Esophagus squamous epithelium (tissue), 5 donors: ENCODE data around the gene CLEC20A. TPM values are rescaled to one million over a fixed set of nuclear protein-coding genes. Genes with fewer than 3 reads are reported as not detected.

ENCODE experiments used
- DNase-seq: peaks from one replicate; lab custom pipeline; 2025; lab: John Stamatoyannopoulos, UW
- H3K27ac ChIP-seq, 4 donors: fragments of 200-600 bp; sonication (generic); one replicate each; pipeline ENCODE4 v1.5.1; 2016 to 2019; ENCODE audit warnings: mild to moderate bottlenecking in 1 of 4
- H3K27me3 ChIP-seq, 4 donors: fragments of 200-600 bp; sonication (generic); 1 replicate in 3 of 4; 2 replicates in 1 of 4; pipeline versions ENCODE4 v1.5.1 to v1.6.0; 2017 to 2021; ENCODE audit warnings: antibody characterized with exemption in 1 of 4
- H3K36me3 ChIP-seq, 3 donors: fragments of 200-600 bp; sonication (generic); one replicate each; pipeline ENCODE4 v1.5.1; 2016 to 2019
- H3K4me1 ChIP-seq, 3 donors: fragments of 200-600 bp; sonication (generic); one replicate each; pipeline ENCODE4 v1.5.1; 2017 to 2019
- H3K4me3 ChIP-seq, 4 donors: fragments of 200-600 bp; sonication (generic); 1 replicate in 3 of 4; 2 replicates in 1 of 4; pipeline ENCODE4 v1.5.1; 2016 to 2019; ENCODE audit warnings: mild to moderate bottlenecking in 2 of 4, moderate library complexity in 1 of 4
- H3K9me3 ChIP-seq, 3 donors: fragments of 200-600 bp; sonication (generic); one replicate each; pipeline ENCODE4 v1.5.1; 2016 to 2019
- POLR2A ChIP-seq, 4 donors: fragments of 450-650 bp; IDR thresholded peaks; one replicate each; pipeline ENCODE4 v1.6.1; 2017; ENCODE audit warnings: antibody characterized with exemption in 4 of 4, mild to moderate bottlenecking in 4 of 4, moderate library complexity in 3 of 4
- WGBS, 2 donors: methylation state at CpG; one replicate each; pipeline ENCODE4 v1.1.5; 2018; 5-methylcytosine and 5-hydroxymethylcytosine counted together
- intact Hi-C: fragments of 100-400 bp; cut with DNase I; formaldehyde crosslinking; loops from one replicate; pipeline ENCODE4 v1.15.0; 2022
- total RNA-seq, 4 donors: library from RNA; depleted of rRNA; stranded (reverse); fragments of >200 nt; gene quantifications; one replicate each; pipeline ENCODE4 v1.1.0, GENCODE V29; 2016
- TF ChIP-seq, protein P1 (sequence below), 6 experiments: fragments of 450-650 bp in 4 of 6; fragments of 200-600 bp in 2 of 6; sonication (generic) in 2 of 6; IDR thresholded peaks; one replicate each; pipeline ENCODE4 v1.5.1; 2016 to 2019; ENCODE audit warnings: antibody characterized with exemption in 6 of 6, mild to moderate bottlenecking in 4 of 6, moderate library complexity in 4 of 6
- donor health status: DM: yes; HTN: yes; CAD: no.

The CLEC20A gene
- total RNA-seq, 4 donors from 2014 or later, result not detected

DNA sequence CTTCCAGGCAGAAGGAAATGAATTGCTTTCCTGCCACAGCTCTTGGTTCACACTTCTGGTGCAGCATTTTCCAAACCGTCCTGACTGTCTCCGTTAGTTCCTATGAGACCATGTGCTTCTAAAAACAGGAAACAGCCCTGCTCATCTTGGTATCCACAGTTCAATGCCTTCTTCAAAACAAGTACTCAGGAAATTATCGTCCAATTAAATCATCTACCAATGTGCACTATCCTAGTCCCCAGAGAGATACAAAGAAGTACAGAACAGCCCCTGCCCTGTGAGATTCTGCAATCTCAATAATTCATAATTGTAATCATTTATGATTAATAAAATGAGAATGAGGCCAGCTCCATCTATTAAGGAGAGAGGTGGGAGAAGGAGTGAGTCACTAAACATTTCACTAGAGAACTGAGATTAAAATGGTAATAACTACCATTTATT, 11.2 kb downstream of the CLEC20A start:
- intact Hi-C loops, result no loop called here
- no peak overlapping the region for H3K27ac ChIP-seq
- TF ChIP-seq POLR2A (IDR thresholded peaks at IDR 0.05), result no peak
- TF ChIP-seq, protein P1, sequence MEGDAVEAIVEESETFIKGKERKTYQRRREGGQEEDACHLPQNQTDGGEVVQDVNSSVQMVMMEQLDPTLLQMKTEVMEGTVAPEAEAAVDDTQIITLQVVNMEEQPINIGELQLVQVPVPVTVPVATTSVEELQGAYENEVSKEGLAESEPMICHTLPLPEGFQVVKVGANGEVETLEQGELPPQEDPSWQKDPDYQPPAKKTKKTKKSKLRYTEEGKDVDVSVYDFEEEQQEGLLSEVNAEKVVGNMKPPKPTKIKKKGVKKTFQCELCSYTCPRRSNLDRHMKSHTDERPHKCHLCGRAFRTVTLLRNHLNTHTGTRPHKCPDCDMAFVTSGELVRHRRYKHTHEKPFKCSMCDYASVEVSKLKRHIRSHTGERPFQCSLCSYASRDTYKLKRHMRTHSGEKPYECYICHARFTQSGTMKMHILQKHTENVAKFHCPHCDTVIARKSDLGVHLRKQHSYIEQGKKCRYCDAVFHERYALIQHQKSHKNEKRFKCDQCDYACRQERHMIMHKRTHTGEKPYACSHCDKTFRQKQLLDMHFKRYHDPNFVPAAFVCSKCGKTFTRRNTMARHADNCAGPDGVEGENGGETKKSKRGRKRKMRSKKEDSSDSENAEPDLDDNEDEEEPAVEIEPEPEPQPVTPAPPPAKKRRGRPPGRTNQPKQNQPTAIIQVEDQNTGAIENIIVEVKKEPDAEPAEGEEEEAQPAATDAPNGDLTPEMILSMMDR (IDR thresholded peaks at IDR 0.05), result no peak
- peaks cover 0 to 12% (median 0%) of the 10 kb centered on the region in 4 donors for H3K27me3 ChIP-seq
- H3K4me1 ChIP-seq, result peaks cover 0 to 13% (median 10%) of the 10 kb centered on the region in 3 donors
- H3K9me3 ChIP-seq, result no peaks in the 10 kb centered on the region
- no peak for DNase-seq
- 50 to 66% methylated on average over 3 of the region's 3 CpGs for WGBS, 2 donors
- peaks cover 0 to 3% (median 0%) of the 10 kb centered on the region in 3 donors for H3K36me3 ChIP-seq
- H3K4me3 ChIP-seq, result no peak overlapping the region

DNA sequence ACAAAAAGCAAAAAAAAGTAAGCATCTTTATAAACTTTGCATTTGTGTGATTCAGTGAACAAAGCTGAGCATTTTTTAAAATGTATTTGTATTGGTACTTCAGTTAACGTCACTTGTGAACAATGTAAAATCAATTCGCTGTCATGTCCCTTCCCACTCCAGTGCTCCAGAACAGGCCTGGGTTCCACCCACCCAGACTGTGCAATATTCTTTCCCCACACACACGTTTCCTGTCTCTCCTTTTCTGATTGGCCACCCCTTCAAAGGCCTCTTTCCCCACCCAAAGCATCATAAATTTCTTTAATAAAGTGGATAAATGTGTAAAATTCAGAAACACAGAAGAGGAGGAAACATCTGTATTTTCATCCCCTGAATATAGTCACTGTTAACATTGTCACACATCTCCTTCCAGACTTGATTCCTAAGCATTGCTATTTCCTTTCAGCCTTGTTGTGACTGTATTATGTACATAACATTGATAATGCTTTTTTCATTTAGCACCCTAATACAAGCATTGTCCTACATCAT, 12.0 kb downstream of the CLEC20A start:
- Histone ChIP-seq H3K27me3 (peaks cover 0 to 12% (median 0%) of the 10 kb centered on the region in 4 donors), H3K9me3 (no peaks in the 10 kb centered on the region), H3K4me1 (peaks cover 0 to 13% (median 10%) of the 10 kb centered on the region in 3 donors), H3K36me3 (peaks cover 0 to 11% (median 0%) of the 10 kb centered on the region in 3 donors), H3K4me3 (no peak overlapping the region), H3K27ac (no peak overlapping the region)
- intact Hi-C loops, result no loop called here
- no peak for DNase-seq
- 61 to 70% methylated on average over 3 of the region's 3 CpGs for WGBS, 2 donors
- TF ChIP-seq, protein P1 (IDR thresholded peaks at IDR 0.05), result no peak
- no peak for TF ChIP-seq POLR2A (IDR thresholded peaks at IDR 0.05)

DNA sequence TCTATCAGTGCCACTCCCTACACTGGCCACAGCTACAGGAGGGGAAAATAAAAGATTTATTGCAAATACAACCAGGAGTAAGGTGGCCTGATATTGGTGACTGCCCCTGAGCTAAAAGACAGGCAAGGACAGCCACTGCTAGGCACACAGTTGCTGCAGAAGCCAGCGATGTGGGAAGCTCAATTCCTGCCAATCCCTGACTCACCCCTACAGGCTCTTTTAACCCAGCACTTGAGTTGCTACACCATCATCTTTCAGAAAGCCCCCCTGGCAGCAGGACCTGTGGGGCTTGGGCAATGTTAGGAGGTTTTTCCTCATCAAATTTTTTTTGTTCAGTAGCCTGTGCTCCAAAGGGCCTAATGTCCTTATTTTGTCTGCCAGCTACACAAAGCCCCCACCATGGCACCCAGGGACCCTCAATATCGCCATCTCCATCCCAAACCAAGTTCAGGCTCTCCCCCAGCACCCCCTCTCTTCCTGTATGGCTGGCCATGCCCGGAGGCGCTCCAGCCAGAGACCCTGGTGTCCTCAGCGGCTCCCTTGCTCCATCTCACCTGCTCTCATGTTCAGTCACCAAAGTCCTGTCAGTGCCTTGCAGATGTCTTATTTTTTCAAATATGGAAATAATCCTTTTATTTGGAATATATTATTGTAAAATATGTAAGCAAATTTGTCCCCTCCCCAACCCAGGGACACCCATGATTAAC, 13.4 kb downstream of the CLEC20A start:
- intact Hi-C loops, result no loop called here

DNA sequence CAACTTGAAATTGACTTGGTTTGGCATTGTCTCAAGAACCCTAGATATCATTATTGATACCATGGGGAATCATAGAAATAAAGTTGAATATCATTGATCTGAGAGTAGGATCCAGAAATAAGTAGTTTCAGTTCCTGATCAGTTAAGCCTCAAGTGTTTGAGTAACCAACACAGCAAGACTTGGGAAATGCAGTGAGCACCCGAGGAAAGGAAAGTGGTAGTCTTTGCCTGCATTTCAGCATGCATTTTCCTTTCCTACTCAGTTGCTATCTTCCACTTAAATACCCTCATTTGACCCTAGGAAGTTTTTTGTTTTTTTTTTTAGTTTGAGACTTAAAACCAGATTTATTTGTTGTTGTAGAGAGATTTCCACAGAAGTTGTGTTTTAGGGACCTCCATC, 18.9 kb downstream of the CLEC20A start:
- WGBS, 2 donors, result 54 to 62% methylated on average over 1 of the region's 1 CpG
- Histone ChIP-seq H3K27me3 (no peaks in the 10 kb centered on the region), H3K4me3 (no peak overlapping the region), H3K36me3 (peaks cover 0 to 62% (median 0%) of the 10 kb centered on the region in 3 donors), H3K27ac (no peak overlapping the region), H3K9me3 (no peaks in the 10 kb centered on the region), H3K4me1 (no peaks in the 10 kb centered on the region)
- intact Hi-C loops, result no loop called here
- DNase-seq, result no peak
- TF ChIP-seq, protein P1 (IDR thresholded peaks at IDR 0.05), result no peak
- no peak for TF ChIP-seq POLR2A (IDR thresholded peaks at IDR 0.05)

More for the DNA sequence above, 13.4 kb downstream of the CLEC20A start:
- H3K4me1 ChIP-seq, result peaks cover 0 to 13% (median 10%) of the 10 kb centered on the region in 3 donors
- peaks cover 0 to 20% (median 0%) of the 10 kb centered on the region in 3 donors for H3K36me3 ChIP-seq
- H3K27ac ChIP-seq, result no peak overlapping the region
- H3K27me3 ChIP-seq, result peaks cover 0 to 12% (median 0%) of the 10 kb centered on the region in 4 donors
- no peak overlapping the region for H3K4me3 ChIP-seq
- 83 to 89% methylated on average over 5 of the region's 5 CpGs for WGBS, 2 donors
- H3K9me3 ChIP-seq, result no peaks in the 10 kb centered on the region
- TF ChIP-seq, protein P1 (IDR thresholded peaks at IDR 0.05), result no peak
- no peak for TF ChIP-seq POLR2A (IDR thresholded peaks at IDR 0.05)
- DNase-seq, result no peak

DNA sequence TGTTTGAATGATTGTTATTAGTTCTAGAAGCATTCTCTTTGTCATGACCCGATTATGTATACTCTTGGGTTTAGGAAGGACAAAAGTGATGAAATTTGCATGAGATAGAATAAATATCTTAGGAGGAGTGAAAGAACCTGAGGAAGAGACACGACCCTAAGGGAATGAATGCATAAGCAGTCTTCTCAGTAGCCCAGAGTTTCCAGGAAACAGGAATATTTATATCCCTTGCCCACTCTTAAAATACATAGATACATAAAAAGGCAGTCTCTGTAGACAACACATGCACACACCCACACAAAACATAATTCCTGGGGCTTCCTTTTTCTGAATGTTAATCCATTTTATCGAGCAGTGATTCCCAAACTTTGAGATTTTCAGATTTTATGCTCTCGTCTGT, 19.4 kb downstream of the CLEC20A start:
- Histone ChIP-seq H3K4me3 (no peak overlapping the region), H3K27ac (no peak overlapping the region), H3K36me3 (peaks cover 0 to 67% (median 0%) of the 10 kb centered on the region in 3 donors), H3K4me1 (no peaks in the 10 kb centered on the region), H3K27me3 (no peaks in the 10 kb centered on the region), H3K9me3 (no peaks in the 10 kb centered on the region)
- intact Hi-C loops, result no loop called here
- 78 to 81% methylated on average over 4 of the region's 4 CpGs for WGBS, 2 donors
- TF ChIP-seq POLR2A (IDR thresholded peaks at IDR 0.05), result no peak
- TF ChIP-seq, protein P1 (IDR thresholded peaks at IDR 0.05), result no peak
- no peak for DNase-seq
